H1 (cell line): Measurements from ENCODE around the gene AGBL1. TPM values are rescaled to one million over a fixed set of nuclear protein-coding genes. Genes with fewer than 3 reads are reported as not detected.

Source experiments
- CTCF ChIA-PET: fragments of 300-600 bp; sonication (Branson Sonifier 250); formaldehyde crosslinking; loops from one replicate; lab custom pipeline; 2021; ENCODE audit not compliant: partially characterized antibody; lab: Charles Lee
- POLR2A ChIA-PET: fragments of 300-600 bp; sonication (Branson Sonifier 250); formaldehyde crosslinking; loops from one replicate; lab custom pipeline; 2021; ENCODE audit warnings: inconsistent platforms; ENCODE audit not compliant: partially characterized antibody; lab: Charles Lee
- DNase-seq, 2 experiments: peaks; one replicate each; pipeline versions ENCODE4 v3.0.0 to v3.0.0-alpha.2; 2010 to 2022; ENCODE audit warnings: low spot score in 2 of 2, low read depth in 1 of 2, mixed read lengths in 1 of 2
- FAIRE-seq: peaks from 2 replicates; lab custom pipeline; 2011; peaks lifted over from hg19 to GRCh38; lab: Jason Lieb, UNC
- H2AFZ ChIP-seq: 2 replicates; pipeline ENCODE4 v1.8.1; 2012; ENCODE audit warnings: low read length, inconsistent platforms
- H2AK5ac ChIP-seq: 2 replicates; pipeline ENCODE4 v1.6.1; 2013; ENCODE audit warnings: low read depth, low read length
- H2BK120ac ChIP-seq: replicated peaks from 2 replicates; pipeline ENCODE3; 2013; ENCODE audit warnings: low read depth, low read length, inconsistent platforms
- H2BK12ac ChIP-seq: 2 replicates; pipeline ENCODE4 v1.6.1; 2013; ENCODE audit warnings: low read depth, low read length
- H2BK15ac ChIP-seq: 2 replicates; pipeline ENCODE4 v1.6.1; 2013; ENCODE audit warnings: low read length
- H2BK20ac ChIP-seq: 2 replicates; pipeline ENCODE4 v1.6.1; 2013; ENCODE audit warnings: low read length
- H2BK5ac ChIP-seq: 2 replicates; pipeline ENCODE4 v1.6.1; 2013; ENCODE audit warnings: low read depth, low read length
- H3K14ac ChIP-seq: 2 replicates; pipeline ENCODE4 v1.6.1; 2013; ENCODE audit warnings: inconsistent platforms; ENCODE audit not compliant: insufficient read length
- H3K18ac ChIP-seq: 2 replicates; pipeline ENCODE4 v1.6.1; 2013; ENCODE audit warnings: low read length; ENCODE audit errors: extremely low read depth
- H3K23ac ChIP-seq: 2 replicates; pipeline ENCODE4 v1.6.1; 2013; ENCODE audit warnings: inconsistent platforms; ENCODE audit not compliant: insufficient read length
- H3K23me2 ChIP-seq: 2 replicates; pipeline ENCODE4 v1.6.1; 2013; ENCODE audit warnings: low read depth, low read length
- H3K27ac ChIP-seq: 2 replicates; pipeline ENCODE4 v1.6.1; 2011; ENCODE audit warnings: low read depth, low read length, inconsistent platforms
- H3K27me3 ChIP-seq, 4 experiments: replicated peaks in 1 of 4; 1 replicate in 1 of 4; 2 replicates in 3 of 4; pipeline versions ENCODE4 v1.6.1 to v1.8.1; 2011 to 2013; ENCODE audit warnings: low read length in 3 of 4, mild to moderate bottlenecking in 3 of 4, inconsistent platforms in 2 of 4, mixed read lengths in 2 of 4, moderate library complexity in 1 of 4; ENCODE audit not compliant: control insufficient read depth in 3 of 4, insufficient read depth in 3 of 4; ENCODE audit errors: extremely low read depth in 1 of 4
- H3K36me3 ChIP-seq, 4 experiments: 2 replicates each; pipeline versions ENCODE4 v1.6.1 to v1.8.1; 2011 to 2013; ENCODE audit warnings: mild to moderate bottlenecking in 4 of 4, low read length in 3 of 4, moderate library complexity in 2 of 4, control low read depth in 1 of 4, inconsistent platforms in 1 of 4; ENCODE audit not compliant: insufficient read depth in 4 of 4, control insufficient read depth in 2 of 4
- H3K4ac ChIP-seq: replicated peaks from 2 replicates; pipeline ENCODE3; 2013; ENCODE audit warnings: low read length, low read depth, mixed read lengths, inconsistent platforms; ENCODE audit not compliant: insufficient read length
- H3K4me1 ChIP-seq, 4 experiments: replicated peaks in 1 of 4; 1 replicate in 1 of 4; 2 replicates in 3 of 4; pipeline versions ENCODE4 v1.6.1 to v1.8.1; 2011 to 2013; ENCODE audit warnings: low read length in 3 of 4, inconsistent platforms in 2 of 4, mixed read lengths in 1 of 4; ENCODE audit not compliant: insufficient read depth in 4 of 4, control insufficient read depth in 3 of 4
- H3K4me2 ChIP-seq, 2 experiments: 2 replicates each; pipeline versions ENCODE4 v1.6.1 to v1.8.1; 2011 to 2013; ENCODE audit warnings: low read depth in 2 of 2, low read length in 2 of 2, control low read depth in 1 of 2, inconsistent platforms in 1 of 2, mild to moderate bottlenecking in 1 of 2; ENCODE audit not compliant: insufficient read depth in 1 of 2
- H3K4me3 ChIP-seq, 4 experiments: fragments of 200-600, 300-600 bp in 1 of 4; sonication (generic), shearing (Covaris generic), sonication (Bioruptor Twin) in 1 of 4; 2 replicates each; pipeline versions ENCODE4 v1.5.1 to v1.8.1; 2011 to 2016; ENCODE audit warnings: low read length in 4 of 4, low read depth in 3 of 4, control low read depth in 2 of 4, inconsistent platforms in 2 of 4, mild to moderate bottlenecking in 2 of 4, mixed read lengths in 1 of 4, moderate library complexity in 1 of 4; ENCODE audit not compliant: insufficient read depth in 2 of 4; ENCODE audit errors: extremely low read depth in 1 of 4
- H3K56ac ChIP-seq: replicated peaks from 2 replicates; pipeline ENCODE3; 2013; ENCODE audit warnings: low read depth, mild to moderate bottlenecking, mixed read lengths, low read length, inconsistent platforms; ENCODE audit not compliant: insufficient read length
- H3K79me1 ChIP-seq: 2 replicates; pipeline ENCODE4 v1.6.1; 2013; ENCODE audit warnings: low read depth, low read length, control low read depth
- H3K79me2 ChIP-seq, 2 experiments: 2 replicates each; pipeline versions ENCODE4 v1.6.1 to v1.8.1; 2012 to 2013; ENCODE audit warnings: low read length in 2 of 2, mild to moderate bottlenecking in 2 of 2, inconsistent platforms in 1 of 2; ENCODE audit not compliant: insufficient read depth in 2 of 2, control insufficient read depth in 1 of 2
- H3K9ac ChIP-seq, 4 experiments: replicated peaks in 1 of 4; 1 replicate in 1 of 4; 2 replicates in 3 of 4; pipeline versions ENCODE4 v1.6.1 to v1.8.1; 2011 to 2013; ENCODE audit warnings: low read depth in 3 of 4, low read length in 3 of 4, control low read depth in 2 of 4, mild to moderate bottlenecking in 2 of 4, moderate library complexity in 2 of 4, inconsistent platforms in 1 of 4; ENCODE audit errors: extremely low read depth in 1 of 4
- H3K9me3 ChIP-seq, 2 experiments: 2 replicates each; pipeline versions ENCODE4 v1.6.1 to v1.8.1; 2012 to 2013; ENCODE audit warnings: mild to moderate bottlenecking in 2 of 2, moderate library complexity in 2 of 2, control low read depth in 1 of 2, inconsistent platforms in 1 of 2, low read depth in 1 of 2, low read length in 1 of 2, mixed read lengths in 1 of 2; ENCODE audit not compliant: insufficient read depth in 2 of 2
- H4K20me1 ChIP-seq, 2 experiments: replicated peaks in 1 of 2; 2 replicates each; pipeline versions ENCODE3 to v1.8.1; 2011 to 2013; ENCODE audit warnings: inconsistent platforms in 2 of 2, low read length in 2 of 2, mild to moderate bottlenecking in 1 of 2; ENCODE audit not compliant: insufficient read depth in 2 of 2, control insufficient read depth in 1 of 2
- H4K5ac ChIP-seq: 2 replicates; pipeline ENCODE4 v1.6.1; 2013; ENCODE audit warnings: low read length, low read depth, mixed read lengths, inconsistent platforms; ENCODE audit not compliant: insufficient read length
- H4K8ac ChIP-seq: 2 replicates; pipeline ENCODE4 v1.8.0; 2013; ENCODE audit warnings: mild to moderate bottlenecking, moderate library complexity, low read length, inconsistent platforms; ENCODE audit not compliant: insufficient read depth; ENCODE audit errors: extremely low read depth
- H4K91ac ChIP-seq: replicated peaks from 2 replicates; pipeline ENCODE3; 2013; ENCODE audit warnings: low read length, mixed read lengths, inconsistent platforms; ENCODE audit not compliant: insufficient read length
- ATF2 ChIP-seq: IDR thresholded peaks from 2 replicates; pipeline ENCODE4 v1.6.1; 2012; ENCODE audit warnings: low read length, inconsistent platforms
- CREB1 ChIP-seq: IDR thresholded peaks from 2 replicates; pipeline ENCODE4 v1.6.1; 2012; ENCODE audit warnings: inconsistent platforms
- JUND ChIP-seq: IDR thresholded peaks from 2 replicates; pipeline ENCODE4 v1.6.1; 2011; ENCODE audit warnings: mild to moderate bottlenecking, improper control_type of control experiment, low read length
- KDM4A ChIP-seq: IDR thresholded peaks from one replicate; pipeline ENCODE4 v1.7.1; 2012; ENCODE audit warnings: low read depth, mild to moderate bottlenecking, moderate library complexity, low read length, inconsistent platforms; ENCODE audit not compliant: severe bottlenecking
- MAX ChIP-seq: IDR thresholded peaks from 2 replicates; pipeline ENCODE4 v1.6.1; 2012; ENCODE audit warnings: inconsistent platforms
- RBBP5 ChIP-seq: IDR thresholded peaks from 2 replicates; pipeline ENCODE4 v1.7.1; 2012; ENCODE audit warnings: low read depth, mild to moderate bottlenecking, inconsistent platforms, low read length, moderate library complexity, borderline replicate concordance
- SIX5 ChIP-seq: IDR thresholded peaks from 2 replicates; pipeline ENCODE4 v1.6.1; 2011; ENCODE audit warnings: mild to moderate bottlenecking, low read depth, low read length
- TEAD4 ChIP-seq: IDR thresholded peaks from 2 replicates; pipeline ENCODE4 v1.6.1; 2012; ENCODE audit warnings: low read depth, low read length, inconsistent platforms, mixed read lengths
- WGBS, 2 experiments: shearing (Covaris generic) in 1 of 2; methylation state at CpG; one replicate each; pipeline versions ENCODE4 v1.1.6 to v1.1.7; 2013 to 2015; ENCODE audit warnings: low lambda C conversion rate in 2 of 2, mixed read lengths in 2 of 2, inconsistent platforms in 1 of 2, low coverage in 1 of 2, missing lambda C conversion rate in 1 of 2; ENCODE audit not compliant: insufficient replicate concordance in 2 of 2, insufficient coverage in 1 of 2, insufficient read length in 1 of 2; ENCODE audit errors: extremely low coverage in 1 of 2, missing lambda C conversion rate in 1 of 2; 5-methylcytosine and 5-hydroxymethylcytosine counted together
- polyA plus RNA-seq, 7 experiments: library from polyadenylated mRNA; depleted of rRNA in 3 of 7; stranded (reverse) in 5 of 7; unstranded in 2 of 7; fragments of >200 nt in 5 of 7; fragments of 200-250 nt in 2 of 7; gene quantifications; 1 replicate in 5 of 7; 2 replicates in 1 of 7; 4 replicates in 1 of 7; pipeline versions ENCODE4 v1.2.1 to v1.2.3, GENCODE V29; 2011 to 2013; ENCODE audit warnings: missing spikeins in 2 of 7, mixed read lengths in 2 of 7
- total RNA-seq: library from RNA; stranded (reverse); fragmentation: NEBNext Ultra II Directional; extraction: Animal tissue kit (Norgen Biotek cat#: 25700); gene quantifications from 2 replicates; pipeline ENCODE4 v1.2.1, GENCODE V29; 2021

AGBL1 gene
- total and polyA plus RNA-seq, 2 of the 8 experiments (the other 6 are each of a cell fraction or from before 2014, with no cell fraction given) = not detected

- FAIRE-seq = no peak
- CTCF ChIA-PET = no interaction called here
These were observed 256.5 kb downstream of the AGBL1 start for GRCh38 chr15:86336051-86336788.

More at GRCh38 chr15:86336051-86336788, 256.5 kb downstream of the AGBL1 start:
- Histone ChIP-seq H3K18ac (no peak overlapping the region), H3K79me2 (no peaks in the 10 kb centered on the region), H3K27ac (no peak overlapping the region), H3K4me3 (no peak overlapping the region), H4K8ac (no peak overlapping the region), H4K91ac (no peak overlapping the region), H3K4me1 (no peaks in the 10 kb centered on the region), H2AFZ (no peak overlapping the region), H2AK5ac (no peak overlapping the region), H2BK120ac (no peak overlapping the region), H3K79me1 (no peaks in the 10 kb centered on the region), H3K4ac (no peak overlapping the region), H2BK12ac (no peak overlapping the region), H2BK5ac (no peak overlapping the region), H3K36me3 (no peaks in the 10 kb centered on the region), H3K9me3 (no peaks in the 10 kb centered on the region), H3K9ac (no peak overlapping the region), H3K23me2 (no peaks in the 10 kb centered on the region), H4K20me1 (no peaks in the 10 kb centered on the region), H4K5ac (no peak overlapping the region), H3K27me3 (no peaks in the 10 kb centered on the region), H2BK20ac (no peak overlapping the region), H3K4me2 (no peak overlapping the region), H3K14ac (no peak overlapping the region), H3K23ac (no peak overlapping the region), H2BK15ac (no peak overlapping the region), H3K56ac (no peak overlapping the region)
- TF ChIP-seq TEAD4 = no peak
- no peak for TF ChIP-seq KDM4A
- no peak for TF ChIP-seq ATF2
- TF ChIP-seq RBBP5 = no peak
- TF ChIP-seq CREB1 = no peak
- no peak for TF ChIP-seq JUND
- TF ChIP-seq MAX = no peak
- no peak for TF ChIP-seq SIX5
- POLR2A ChIA-PET = no interaction called here
- 83% methylated on average over 6 of the region's 6 CpGs; no CpG with 5 or more reads in 1 of the 2 experiments for WGBS, 2 experiments
- no peak for DNase-seq
